Neural cell (in vitro differentiated cells): Measurements from ENCODE around the gene UBXN6.

ENCODE experiments used
- POLR2AphosphoS5 ChIP-seq: IDR thresholded peaks from 2 replicates; pipeline ENCODE4 v1.6.1; 2012
- RAD21 ChIP-seq: fragments of 450-650 bp; conservative IDR thresholded peaks from 2 replicates; pipeline ENCODE4 v1.6.1; 2014; ENCODE audit warnings: antibody characterized with exemption, mild to moderate bottlenecking, moderate library complexity
- SMC3 ChIP-seq: fragments of 450-650 bp; conservative IDR thresholded peaks from 2 replicates; pipeline ENCODE4 v1.6.1; 2014; ENCODE audit warnings: antibody characterized with exemption, mild to moderate bottlenecking, moderate library complexity; ENCODE audit not compliant: poor library complexity
- TF ChIP-seq, protein P1 (sequence below): fragments of 450-650 bp; IDR thresholded peaks from 2 replicates; pipeline ENCODE4 v1.5.1; 2014; ENCODE audit warnings: antibody characterized with exemption, mild to moderate bottlenecking, moderate library complexity; ENCODE audit not compliant: poor library complexity, severe bottlenecking
- TF ChIP-seq, protein P2 (sequence below): IDR thresholded peaks from 2 replicates; pipeline ENCODE4 v1.6.1; 2012; ENCODE audit warnings: borderline replicate concordance

DNA sequence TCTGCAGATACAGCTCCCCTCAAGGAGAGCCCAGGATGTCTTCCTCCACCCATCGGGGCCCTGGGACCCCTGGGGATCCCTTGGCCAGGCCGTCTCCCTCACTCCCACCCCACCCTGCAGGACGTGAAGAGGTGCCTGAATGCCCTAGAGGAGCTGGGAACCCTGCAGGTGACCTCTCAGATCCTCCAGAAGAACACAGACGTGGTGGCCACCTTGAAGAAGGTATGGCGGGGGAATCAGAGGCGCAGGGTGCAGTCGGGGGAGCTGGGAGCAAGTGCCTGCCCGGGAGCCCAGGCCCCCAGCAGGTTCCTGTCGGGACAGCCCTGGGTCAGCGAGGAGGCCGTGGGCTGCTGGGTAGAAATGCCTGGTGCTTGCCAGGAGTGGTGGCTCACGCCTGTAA lies 41.1 kb upstream of the UBXN6 start:
- TF ChIP-seq, protein P1, sequence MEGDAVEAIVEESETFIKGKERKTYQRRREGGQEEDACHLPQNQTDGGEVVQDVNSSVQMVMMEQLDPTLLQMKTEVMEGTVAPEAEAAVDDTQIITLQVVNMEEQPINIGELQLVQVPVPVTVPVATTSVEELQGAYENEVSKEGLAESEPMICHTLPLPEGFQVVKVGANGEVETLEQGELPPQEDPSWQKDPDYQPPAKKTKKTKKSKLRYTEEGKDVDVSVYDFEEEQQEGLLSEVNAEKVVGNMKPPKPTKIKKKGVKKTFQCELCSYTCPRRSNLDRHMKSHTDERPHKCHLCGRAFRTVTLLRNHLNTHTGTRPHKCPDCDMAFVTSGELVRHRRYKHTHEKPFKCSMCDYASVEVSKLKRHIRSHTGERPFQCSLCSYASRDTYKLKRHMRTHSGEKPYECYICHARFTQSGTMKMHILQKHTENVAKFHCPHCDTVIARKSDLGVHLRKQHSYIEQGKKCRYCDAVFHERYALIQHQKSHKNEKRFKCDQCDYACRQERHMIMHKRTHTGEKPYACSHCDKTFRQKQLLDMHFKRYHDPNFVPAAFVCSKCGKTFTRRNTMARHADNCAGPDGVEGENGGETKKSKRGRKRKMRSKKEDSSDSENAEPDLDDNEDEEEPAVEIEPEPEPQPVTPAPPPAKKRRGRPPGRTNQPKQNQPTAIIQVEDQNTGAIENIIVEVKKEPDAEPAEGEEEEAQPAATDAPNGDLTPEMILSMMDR: no peak
- TF ChIP-seq RAD21 (no peak), SMC3 (no peak), POLR2AphosphoS5 (no peak)
- TF ChIP-seq, protein P2, sequence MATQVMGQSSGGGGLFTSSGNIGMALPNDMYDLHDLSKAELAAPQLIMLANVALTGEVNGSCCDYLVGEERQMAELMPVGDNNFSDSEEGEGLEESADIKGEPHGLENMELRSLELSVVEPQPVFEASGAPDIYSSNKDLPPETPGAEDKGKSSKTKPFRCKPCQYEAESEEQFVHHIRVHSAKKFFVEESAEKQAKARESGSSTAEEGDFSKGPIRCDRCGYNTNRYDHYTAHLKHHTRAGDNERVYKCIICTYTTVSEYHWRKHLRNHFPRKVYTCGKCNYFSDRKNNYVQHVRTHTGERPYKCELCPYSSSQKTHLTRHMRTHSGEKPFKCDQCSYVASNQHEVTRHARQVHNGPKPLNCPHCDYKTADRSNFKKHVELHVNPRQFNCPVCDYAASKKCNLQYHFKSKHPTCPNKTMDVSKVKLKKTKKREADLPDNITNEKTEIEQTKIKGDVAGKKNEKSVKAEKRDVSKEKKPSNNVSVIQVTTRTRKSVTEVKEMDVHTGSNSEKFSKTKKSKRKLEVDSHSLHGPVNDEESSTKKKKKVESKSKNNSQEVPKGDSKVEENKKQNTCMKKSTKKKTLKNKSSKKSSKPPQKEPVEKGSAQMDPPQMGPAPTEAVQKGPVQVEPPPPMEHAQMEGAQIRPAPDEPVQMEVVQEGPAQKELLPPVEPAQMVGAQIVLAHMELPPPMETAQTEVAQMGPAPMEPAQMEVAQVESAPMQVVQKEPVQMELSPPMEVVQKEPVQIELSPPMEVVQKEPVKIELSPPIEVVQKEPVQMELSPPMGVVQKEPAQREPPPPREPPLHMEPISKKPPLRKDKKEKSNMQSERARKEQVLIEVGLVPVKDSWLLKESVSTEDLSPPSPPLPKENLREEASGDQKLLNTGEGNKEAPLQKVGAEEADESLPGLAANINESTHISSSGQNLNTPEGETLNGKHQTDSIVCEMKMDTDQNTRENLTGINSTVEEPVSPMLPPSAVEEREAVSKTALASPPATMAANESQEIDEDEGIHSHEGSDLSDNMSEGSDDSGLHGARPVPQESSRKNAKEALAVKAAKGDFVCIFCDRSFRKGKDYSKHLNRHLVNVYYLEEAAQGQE: no peak
